Muscle of arm (tissue), 12 donors: Measurements from ENCODE around the gene CNTNAP5. TPM values are rescaled to one million over a fixed set of nuclear protein-coding genes. Genes with fewer than 3 reads are reported as not detected.
"Not testable (repeated sequence)": the region's sequence is repeated elsewhere in the genome, so short reads cannot be mapped to it uniquely, and the experiment has no call there.

ENCODE experiments used
- DNase-seq: peaks from one replicate; pipeline ENCODE4 v3.0.0-alpha.2; 2013
- polyA plus RNA-seq, 12 donors: library from polyadenylated mRNA; unstranded; fragments of 120-200 nt; gene quantifications; one replicate each; pipeline ENCODE4 v1.2.1, GENCODE V29; 2013; ENCODE audit not compliant: insufficient read length in 12 of 12

CNTNAP5 gene
- polyA plus RNA-seq, 12 donors, result 0.09 to 0.57 (median 0.23) TPM; not detected in 2

- no peak for DNase-seq
These were observed 294.5 kb downstream of the CNTNAP5 start for GRCh38 chr2:124319577-124319976.

- no peak for DNase-seq
These were observed 295.1 kb downstream of the CNTNAP5 start for GRCh38 chr2:124320051-124320688.

GRCh38 chr2:124323321-124323720, 298.2 kb downstream of the CNTNAP5 start:
- DNase-seq, result no peak

- no peak for DNase-seq
These were observed 300.8 kb downstream of the CNTNAP5 start for GRCh38 chr2:124325667-124326440.

GRCh38 chr2:124327303-124327702, 302.2 kb downstream of the CNTNAP5 start:
- DNase-seq, result no peak

GRCh38 chr2:124328397-124328796, 303.3 kb downstream of the CNTNAP5 start:
- DNase-seq, result no peak

- DNase-seq, result no peak
These were observed 308.7 kb downstream of the CNTNAP5 start for GRCh38 chr2:124333784-124334183.

GRCh38 chr2:124335058-124335457, 310.0 kb downstream of the CNTNAP5 start:
- DNase-seq, result no peak

- no peak for DNase-seq
These were observed 314.6 kb downstream of the CNTNAP5 start for GRCh38 chr2:124339709-124340108.

- no peak for DNase-seq
These were observed 318.9 kb downstream of the CNTNAP5 start for GRCh38 chr2:124343827-124344498.

- DNase-seq, result no peak
These were observed 322.1 kb downstream of the CNTNAP5 start for GRCh38 chr2:124347209-124347608.

- no peak for DNase-seq
These were observed 328.6 kb downstream of the CNTNAP5 start for GRCh38 chr2:124353656-124354055.

GRCh38 chr2:124354466-124354865, 329.4 kb downstream of the CNTNAP5 start:
- no peak for DNase-seq

GRCh38 chr2:124361966-124362365, 336.9 kb downstream of the CNTNAP5 start:
- DNase-seq, result not testable (repeated sequence)

GRCh38 chr2:124369181-124369580, 344.1 kb downstream of the CNTNAP5 start:
- DNase-seq, result no peak

- no peak for DNase-seq
These were observed 355.2 kb downstream of the CNTNAP5 start for GRCh38 chr2:124380221-124380749.

- DNase-seq, result no peak
These were observed 357.1 kb downstream of the CNTNAP5 start for GRCh38 chr2:124382067-124382618.

GRCh38 chr2:124395961-124396360, 370.9 kb downstream of the CNTNAP5 start:
- DNase-seq, result no peak

- no peak for DNase-seq
These were observed 377.2 kb downstream of the CNTNAP5 start for GRCh38 chr2:124402274-124402673.

- not testable (repeated sequence) for DNase-seq
These were observed 382.9 kb downstream of the CNTNAP5 start for GRCh38 chr2:124407836-124408534.

GRCh38 chr2:124424074-124424473, 399.0 kb downstream of the CNTNAP5 start:
- no peak for DNase-seq

- DNase-seq, result no peak
These were observed 401.0 kb downstream of the CNTNAP5 start for GRCh38 chr2:124426122-124426521.
